Aorta (tissue), 5 donors: ENCODE data around the gene GNS. TPM values are rescaled to one million over a fixed set of nuclear protein-coding genes. Genes with fewer than 3 reads are reported as not detected.

ENCODE experiments used
- ATAC-seq: fragments of 200-7000 bp; cut with Tn5 transposase; one replicate; pipeline ENCODE4 v1.9.1; 2022; ENCODE audit warnings: moderate library complexity; ENCODE audit not compliant: low FRiP score
- DNase-seq, 2 donors: peaks; one replicate each; pipeline ENCODE4 v3.0.0-alpha.2; 2020
- H3K27ac ChIP-seq, 2 donors: one replicate each; pipeline ENCODE4 v1.5.1; 2013; ENCODE audit warnings: low read length in 2 of 2, mild to moderate bottlenecking in 2 of 2, moderate library complexity in 2 of 2, control low read depth in 1 of 2, inconsistent platforms in 1 of 2, low read depth in 1 of 2
- H3K27me3 ChIP-seq, 2 donors: one replicate each; pipeline ENCODE4 v1.6.1; 2013; ENCODE audit warnings: control low read depth in 1 of 2, low read length in 1 of 2, mild to moderate bottlenecking in 1 of 2, moderate library complexity in 1 of 2; ENCODE audit not compliant: insufficient read depth in 2 of 2, control insufficient read depth in 1 of 2
- H3K36me3 ChIP-seq, 2 donors: one replicate each; pipeline ENCODE4 v1.6.1; 2013; ENCODE audit warnings: control low read depth in 1 of 2, low read length in 1 of 2, mild to moderate bottlenecking in 1 of 2; ENCODE audit not compliant: insufficient read depth in 2 of 2, control insufficient read depth in 1 of 2
- H3K4me1 ChIP-seq, 2 donors: one replicate each; pipeline ENCODE4 v1.6.1; 2013; ENCODE audit warnings: low read length in 2 of 2, control low read depth in 1 of 2, mild to moderate bottlenecking in 1 of 2, moderate library complexity in 1 of 2; ENCODE audit not compliant: insufficient read depth in 2 of 2, control insufficient read depth in 1 of 2
- H3K4me3 ChIP-seq, 2 donors: one replicate each; pipeline ENCODE4 v1.5.1; 2013; ENCODE audit warnings: low read length in 2 of 2, control low read depth in 1 of 2, mild to moderate bottlenecking in 1 of 2
- H3K9me3 ChIP-seq: one replicate; pipeline ENCODE4 v1.6.1; 2013; ENCODE audit warnings: mild to moderate bottlenecking, low read length; ENCODE audit not compliant: control insufficient read depth
- WGBS, 2 donors: extraction: QIAGEN DNeasy Blood & Tissue Kit; methylation state at CpG; one replicate each; pipeline ENCODE4 v1.1.7; 2013; 5-methylcytosine and 5-hydroxymethylcytosine counted together
- intact Hi-C, 2 donors: fragments of 100-400 bp; cut with DNase I; formaldehyde crosslinking; loops; one replicate each; pipeline versions ENCODE4 v1.14.2 to v1.15.0; 2022
- polyA plus RNA-seq, 2 donors: library from polyadenylated mRNA; stranded (reverse); fragments of 200-250 nt; gene quantifications; one replicate each; pipeline ENCODE4 v1.2.3, GENCODE V29; 2013
- total RNA-seq, 2 donors: library from RNA; stranded (reverse); fragmentation: NEBNext Ultra II Directional; extraction: Animal tissue kit (Norgen Biotek cat#: 25700); gene quantifications; one replicate each; pipeline ENCODE4 v1.2.1, GENCODE V29; 2021
- donor health status: healthy with polysubstance abuse.
- donor health status: Bipolar disorder and iron deficiency.
- donor health status: DM: no; HTN: no; CAD: no.
- donor health status: DM: no; HTN: no; CAD: no.
- donor health status: DM: yes; HTN: yes; CAD: no.

The GNS gene
- total and polyA plus RNA-seq, 4 donors = 29.6 to 152 (median 78.4) TPM

- Histone ChIP-seq H3K4me3 (no peak overlapping the region), H3K27ac (peak overlapping the region; percentile 54 to 97), H3K4me1 (peaks cover 12 to 27% of the 10 kb centered on the region in 2 donors), H3K9me3 (no peaks in the 10 kb centered on the region), H3K27me3 (no peaks in the 10 kb centered on the region), H3K36me3 (no peaks in the 10 kb centered on the region)
- ATAC-seq (no peak), DNase-seq (no peak)
- WGBS, 2 donors = 6 to 12% methylated on average over 9 of the region's 9 CpGs
- intact Hi-C loops = no loop called here
These were observed 85.6 kb downstream of the GNS start for GRCh38 chr12:64673490-64674169.

GRCh38 chr12:64672925-64673409 lies 86.2 kb downstream of the GNS start:
- H3K9me3 ChIP-seq = no peaks in the 10 kb centered on the region
- peak overlapping the region; percentile 91 to 97 for H3K27ac ChIP-seq
- H3K36me3 ChIP-seq = no peaks in the 10 kb centered on the region
- H3K4me3 ChIP-seq = no peak overlapping the region
- ATAC-seq = no peak
- peaks cover 12 to 27% of the 10 kb centered on the region in 2 donors for H3K4me1 ChIP-seq
- intact Hi-C loops = no loop called here
- DNase-seq = peak in 1 of 2 donors; percentile 61
- 9 to 10% methylated on average over 8 of the region's 8 CpGs for WGBS, 2 donors
- H3K27me3 ChIP-seq = no peaks in the 10 kb centered on the region

- DNase-seq (no peak), ATAC-seq (no peak)
- H3K4me3 ChIP-seq = no peak overlapping the region
- no peaks in the 10 kb centered on the region for H3K36me3 ChIP-seq
- peaks cover 16 to 23% of the 10 kb centered on the region in 2 donors for H3K4me1 ChIP-seq
- intact Hi-C loops = no loop called here
- H3K9me3 ChIP-seq = no peaks in the 10 kb centered on the region
- H3K27me3 ChIP-seq = no peaks in the 10 kb centered on the region
- H3K27ac ChIP-seq = peak overlapping the region; percentile 16 to 43
- 9 to 17% methylated on average over 4 of the region's 4 CpGs for WGBS, 2 donors
These were observed 87.5 kb downstream of the GNS start for GRCh38 chr12:64671681-64672080.

- ATAC-seq = peak; percentile 61
- Histone ChIP-seq H3K36me3 (no peaks in the 10 kb centered on the region), H3K4me3 (no peak overlapping the region), H3K4me1 (peaks cover 18 to 23% of the 10 kb centered on the region in 2 donors), H3K27ac (peak overlapping the region; percentile 84 to 87), H3K27me3 (no peaks in the 10 kb centered on the region), H3K9me3 (no peaks in the 10 kb centered on the region)
- no peak for DNase-seq
- 14 to 18% methylated on average over 8 of the region's 8 CpGs for WGBS, 2 donors
- intact Hi-C loops = no loop called here
These were observed 88.1 kb downstream of the GNS start for GRCh38 chr12:64670919-64671639.

- DNase-seq (no peak), ATAC-seq (no peak)
- intact Hi-C loops = no loop called here
- H3K9me3 ChIP-seq = no peaks in the 10 kb centered on the region
- peak overlapping the region; percentile 28 to 78 for H3K27ac ChIP-seq
- H3K27me3 ChIP-seq = no peaks in the 10 kb centered on the region
- no peak overlapping the region for H3K4me3 ChIP-seq
- H3K4me1 ChIP-seq = peaks cover 18 to 21% of the 10 kb centered on the region in 2 donors
- 29 to 33% methylated on average over 4 of the region's 4 CpGs for WGBS, 2 donors
- H3K36me3 ChIP-seq = no peaks in the 10 kb centered on the region
These were observed 89.2 kb downstream of the GNS start for GRCh38 chr12:64670019-64670418.

- Histone ChIP-seq H3K27ac (peak overlapping the region; percentile 38 to 96), H3K4me3 (no peak overlapping the region), H3K27me3 (no peaks in the 10 kb centered on the region), H3K36me3 (no peaks in the 10 kb centered on the region), H3K9me3 (no peaks in the 10 kb centered on the region), H3K4me1 (peaks cover 16 to 18% of the 10 kb centered on the region in 2 donors)
- DNase-seq (peak; percentile 68 to 85), ATAC-seq (no peak)
- WGBS, 2 donors = 3 to 5% methylated on average over 10 of the region's 10 CpGs
- intact Hi-C loops = loop anchor here in 1 of 2 donors (5.0 kb wide), 1 partner anchor 37 kb away; no protein-coding TSS in a partner anchor
These were observed 89.8 kb downstream of the GNS start for GRCh38 chr12:64669270-64669842.

- Histone ChIP-seq H3K36me3 (no peaks in the 10 kb centered on the region), H3K4me1 (peaks cover 9 to 15% of the 10 kb centered on the region in 2 donors), H3K27me3 (no peaks in the 10 kb centered on the region), H3K27ac (peak overlapping the region; percentile 61 to 85), H3K4me3 (no peak overlapping the region), H3K9me3 (no peaks in the 10 kb centered on the region)
- WGBS, 2 donors = 62 to 67% methylated on average over 2 of the region's 2 CpGs
- DNase-seq = no peak
- no peak for ATAC-seq
- intact Hi-C loops = loop anchor here in 1 of 2 donors (5.0 kb wide), 1 partner anchor 35 kb away; no protein-coding TSS in a partner anchor
These were observed 91.4 kb downstream of the GNS start for GRCh38 chr12:64667793-64668192.

GRCh38 chr12:64666054-64666914 lies 92.9 kb downstream of the GNS start:
- ATAC-seq = peak; percentile 78
- Histone ChIP-seq H3K27me3 (no peaks in the 10 kb centered on the region), H3K4me1 (peaks cover 10 to 13% of the 10 kb centered on the region in 2 donors), H3K27ac (peak overlapping the region; percentile 52 to 83), H3K4me3 (no peak overlapping the region), H3K9me3 (no peaks in the 10 kb centered on the region), H3K36me3 (no peaks in the 10 kb centered on the region)
- DNase-seq = no peak
- 6 to 7% methylated on average over 3 of the region's 3 CpGs for WGBS, 2 donors
- intact Hi-C loops = loop anchor here in 1 of 2 donors (5.0 kb wide), 1 partner anchor 34 kb away; no protein-coding TSS in a partner anchor
